ENCODE results near the gene AURKAIP1.

- TF ChIP-seq RAD21 (conservative IDR thresholded peaks at IDR 0.05 in 1 of 2, IDR thresholded peaks at IDR 0.05 in 1 of 2) = no peak
- TF ChIP-seq CTCF (IDR thresholded peaks at IDR 0.05) = no peak
- TF ChIP-seq CBX8 (IDR thresholded peaks at IDR 0.05) = no peak
- TF ChIP-seq KDM5A (IDR thresholded peaks at IDR 0.05) = no peak
- no peak for TF ChIP-seq JUN (IDR thresholded peaks at IDR 0.05)
- no peak for TF ChIP-seq MAFK (IDR thresholded peaks at IDR 0.05; ENCODE audit: partially characterized antibody)
- no peak for TF ChIP-seq SMC3 (IDR thresholded peaks at IDR 0.05)
Observed at GRCh38 chr1:1359308-1359663, 15.7 kb downstream of the AURKAIP1 start.
